Fibroblast of lung (primary cell): ENCODE data around the gene SENP8.

Source experiments
- EZH2 ChIP-seq: IDR thresholded peaks from 2 replicates; pipeline ENCODE4 v1.5.1; 2012; ENCODE audit warnings: low read length, control low read depth, mild to moderate bottlenecking; ENCODE audit errors: missing control alignments
- TF ChIP-seq, protein P1 (sequence below), 2 donors: IDR thresholded peaks in 1 of 2; conservative IDR thresholded peaks in 1 of 2; 1 replicate in 1 of 2; 2 replicates in 1 of 2; pipeline ENCODE4 v1.5.1; 2011 to 2012; ENCODE audit warnings: low read length in 2 of 2, control low read depth in 1 of 2, inconsistent platforms in 1 of 2, low read depth in 1 of 2, mild to moderate bottlenecking in 1 of 2

DNA sequence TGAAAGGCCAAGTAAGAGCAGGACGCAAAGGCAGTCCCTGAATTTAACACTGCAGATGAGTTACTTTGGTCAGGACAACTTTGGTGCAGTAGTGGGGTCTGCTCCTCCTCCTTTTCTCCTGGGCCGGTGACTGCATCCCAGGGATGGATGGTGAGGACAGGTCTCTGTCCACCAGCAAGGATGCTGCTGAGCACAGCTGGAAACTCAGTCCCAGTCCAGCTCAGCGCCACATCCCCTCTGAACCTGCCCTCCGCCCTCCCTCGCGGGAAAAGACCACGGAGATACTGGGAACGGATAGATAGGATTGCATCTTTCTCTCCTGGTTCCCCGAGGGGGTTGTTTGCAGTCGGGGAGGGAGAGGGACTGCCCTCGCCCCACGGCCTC is 65.6 kb downstream of the SENP8 start:
- TF ChIP-seq, protein P1, sequence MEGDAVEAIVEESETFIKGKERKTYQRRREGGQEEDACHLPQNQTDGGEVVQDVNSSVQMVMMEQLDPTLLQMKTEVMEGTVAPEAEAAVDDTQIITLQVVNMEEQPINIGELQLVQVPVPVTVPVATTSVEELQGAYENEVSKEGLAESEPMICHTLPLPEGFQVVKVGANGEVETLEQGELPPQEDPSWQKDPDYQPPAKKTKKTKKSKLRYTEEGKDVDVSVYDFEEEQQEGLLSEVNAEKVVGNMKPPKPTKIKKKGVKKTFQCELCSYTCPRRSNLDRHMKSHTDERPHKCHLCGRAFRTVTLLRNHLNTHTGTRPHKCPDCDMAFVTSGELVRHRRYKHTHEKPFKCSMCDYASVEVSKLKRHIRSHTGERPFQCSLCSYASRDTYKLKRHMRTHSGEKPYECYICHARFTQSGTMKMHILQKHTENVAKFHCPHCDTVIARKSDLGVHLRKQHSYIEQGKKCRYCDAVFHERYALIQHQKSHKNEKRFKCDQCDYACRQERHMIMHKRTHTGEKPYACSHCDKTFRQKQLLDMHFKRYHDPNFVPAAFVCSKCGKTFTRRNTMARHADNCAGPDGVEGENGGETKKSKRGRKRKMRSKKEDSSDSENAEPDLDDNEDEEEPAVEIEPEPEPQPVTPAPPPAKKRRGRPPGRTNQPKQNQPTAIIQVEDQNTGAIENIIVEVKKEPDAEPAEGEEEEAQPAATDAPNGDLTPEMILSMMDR (conservative IDR thresholded peaks at IDR 0.05 in 1 of 2, IDR thresholded peaks at IDR 0.05 in 1 of 2; ENCODE audit: low read depth in 1 of 2, low read length in 2 of 2), result no peak
- TF ChIP-seq EZH2, result peak; percentile 11
